Nucleus accumbens (tissue), 56 donors: ENCODE measurements around the gene SEMA6A.
"Not testable (repeated sequence)": the region's sequence is repeated elsewhere in the genome, so short reads cannot be mapped to it uniquely, and the experiment has no call there.

ENCODE experiments used
- DNase-seq, 56 donors: peaks; one replicate each; lab custom pipeline; 2025; lab: John Stamatoyannopoulos, UW

SEMA6A gene

DNA sequence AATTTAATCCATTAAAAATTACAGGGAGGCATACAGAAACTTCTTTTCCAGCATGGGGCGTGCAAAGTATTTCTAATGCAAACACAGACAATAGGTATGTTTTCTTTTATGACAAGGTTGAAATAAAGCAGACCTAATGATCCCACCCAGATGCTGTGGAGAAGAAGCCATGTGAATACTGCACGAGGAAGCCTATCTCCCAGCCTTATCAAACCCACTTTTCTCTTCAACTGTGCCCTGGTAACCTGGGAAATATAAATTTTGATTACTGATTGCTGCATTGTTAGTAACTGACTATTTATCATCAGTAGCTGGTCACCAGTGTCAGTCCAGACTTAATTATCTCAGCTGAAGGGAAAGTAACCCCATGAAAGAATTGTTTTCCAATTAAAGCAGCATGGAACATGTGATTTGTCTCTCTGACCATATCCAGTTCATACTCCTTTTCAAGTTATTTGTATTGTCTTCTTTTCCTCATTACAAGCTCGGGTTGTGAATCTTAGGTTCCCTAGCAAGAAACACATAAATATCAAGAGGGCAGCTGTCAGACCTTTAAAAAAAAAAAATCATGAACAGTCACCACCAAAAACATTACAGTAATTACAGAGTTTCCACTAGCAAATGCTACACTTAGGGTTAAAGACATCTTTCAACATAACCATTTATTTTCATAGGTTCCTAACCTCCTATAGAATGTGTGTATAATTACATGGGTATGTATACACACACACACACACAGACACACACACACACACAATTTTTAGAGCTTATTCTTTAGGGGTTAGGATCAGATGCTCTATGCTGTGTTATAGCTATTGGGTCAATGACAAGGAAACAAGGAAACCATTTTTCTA lies 50.3 kb downstream of the SEMA6A start:
- no peak for DNase-seq

DNA sequence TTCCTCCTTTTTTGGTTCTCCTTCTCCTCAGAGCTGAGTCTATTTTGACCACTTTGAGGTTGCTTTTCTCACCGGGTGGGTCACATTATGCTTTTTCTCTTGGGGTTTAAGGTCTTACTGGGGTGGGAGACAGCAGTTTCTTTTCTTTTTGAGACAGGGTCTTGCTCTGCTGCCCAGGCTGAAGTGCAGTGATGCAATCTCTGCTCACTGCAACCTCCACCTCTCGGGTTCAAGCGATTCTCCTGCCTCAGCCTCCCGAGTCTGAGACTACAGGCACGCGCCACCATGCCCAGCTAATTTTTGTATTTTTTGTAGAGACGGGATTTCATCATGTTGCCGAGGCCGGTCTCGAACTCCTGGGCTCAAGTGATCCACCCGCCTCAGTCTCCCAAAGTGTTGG lies 51.4 kb downstream of the SEMA6A start:
- not testable (repeated sequence) for DNase-seq

DNA sequence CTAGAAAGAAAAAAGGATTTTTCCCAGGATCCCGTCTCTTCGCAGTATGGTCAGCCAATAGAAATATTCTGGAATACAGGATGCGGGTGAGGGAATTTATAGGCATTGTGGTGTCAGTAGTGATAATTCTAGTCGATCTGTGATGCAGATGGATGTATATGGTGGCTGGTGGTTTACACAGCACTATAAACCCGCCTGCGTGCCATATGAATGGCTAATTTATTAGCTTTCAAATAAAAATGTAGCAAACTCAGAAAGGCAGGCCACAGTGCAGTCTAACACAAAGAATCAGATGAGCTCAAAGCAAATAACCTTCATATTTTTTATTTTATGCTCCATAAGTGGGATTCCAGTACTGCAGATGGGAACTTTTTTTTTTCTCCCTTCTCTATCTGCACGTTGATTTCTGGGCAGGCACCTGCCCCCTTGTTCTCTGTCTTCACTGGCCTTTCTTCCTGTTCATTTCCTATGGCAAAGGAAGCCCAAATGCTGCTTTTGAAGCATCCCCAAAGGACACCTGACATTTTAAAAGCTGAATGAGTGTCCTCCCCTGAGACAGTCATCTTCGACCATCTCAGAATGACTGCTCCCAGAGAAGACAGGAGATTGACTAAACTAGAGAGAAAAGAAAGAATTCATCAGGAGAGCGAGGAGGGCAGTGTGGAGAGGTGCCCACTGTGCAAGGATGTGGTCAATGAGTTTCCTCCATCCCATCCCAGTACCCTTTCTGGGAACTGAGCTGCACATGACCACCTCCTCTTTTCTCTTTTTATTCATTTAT lies 52.1 kb downstream of the SEMA6A start:
- DNase-seq, result no peak

DNA sequence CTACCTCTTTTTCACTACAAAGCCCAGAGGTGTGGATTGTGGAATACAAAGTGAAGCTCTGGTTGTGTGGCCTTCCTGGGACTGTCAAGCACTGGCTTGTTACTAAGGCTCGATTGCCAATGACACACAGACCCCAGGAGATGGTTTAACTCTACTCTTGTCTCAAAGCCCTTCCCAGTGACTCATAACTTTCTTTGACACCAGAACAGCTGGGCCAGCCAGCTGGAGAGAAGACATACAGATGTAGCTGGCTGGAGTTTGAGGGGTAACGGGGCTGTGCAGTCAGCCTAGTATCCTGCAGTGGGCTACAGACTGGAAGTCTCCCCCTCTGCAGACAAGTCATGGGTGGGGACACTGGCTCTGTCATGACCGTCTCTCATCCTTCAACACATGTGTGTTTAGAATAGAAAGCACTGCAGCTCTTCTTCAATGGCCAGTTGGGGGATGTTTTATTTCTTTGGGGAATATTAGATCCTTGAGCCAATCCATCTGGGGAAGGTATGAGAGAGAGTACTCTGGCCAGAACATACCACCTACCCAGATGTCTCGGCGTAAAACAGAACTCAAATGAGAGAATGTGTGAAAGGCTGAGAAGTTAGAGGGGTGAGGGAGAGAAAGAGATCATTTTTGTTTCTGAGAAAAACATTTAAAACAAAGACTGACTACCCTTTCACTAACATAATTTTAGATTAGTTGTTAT lies 53.3 kb downstream of the SEMA6A start:
- DNase-seq, result no peak

DNA sequence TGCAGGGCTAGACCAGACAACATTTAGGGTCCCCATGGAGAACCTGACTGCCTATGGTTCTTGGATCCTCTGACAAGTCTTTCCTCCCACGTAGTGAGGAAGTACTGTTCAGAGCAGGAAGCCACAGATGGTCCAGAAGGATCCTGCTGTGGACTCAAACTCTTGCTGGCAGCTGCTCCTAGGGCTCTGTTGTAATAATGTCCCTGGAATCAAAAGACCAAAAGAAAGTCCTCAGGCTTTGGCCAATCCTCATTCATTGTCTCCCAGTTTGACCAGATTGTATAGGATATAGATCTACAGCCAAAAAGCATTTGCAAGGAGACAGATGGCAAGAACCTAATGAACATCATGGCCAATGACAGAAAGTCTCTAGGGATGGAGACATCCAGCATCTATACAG lies 53.9 kb downstream of the SEMA6A start:
- DNase-seq, result no peak

DNA sequence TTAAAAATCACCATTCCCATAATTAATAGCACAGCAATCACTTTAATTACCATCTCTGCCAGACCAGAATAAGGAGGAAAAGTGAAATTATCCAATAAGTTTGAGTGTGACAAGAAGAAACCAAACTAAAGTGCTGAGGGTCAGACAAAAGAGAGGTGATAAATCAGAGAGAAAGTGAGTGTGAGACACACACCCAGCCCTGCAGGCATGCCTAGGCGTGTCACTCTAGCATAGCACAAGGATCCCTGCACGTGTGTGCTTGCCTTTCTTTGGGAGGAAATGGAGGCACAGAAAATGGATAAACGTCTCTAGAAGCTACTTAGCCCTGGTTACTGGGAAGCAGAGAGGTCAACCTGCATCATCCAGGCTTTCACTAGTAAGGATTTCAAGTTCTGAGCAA lies 56.2 kb downstream of the SEMA6A start:
- no peak for DNase-seq

DNA sequence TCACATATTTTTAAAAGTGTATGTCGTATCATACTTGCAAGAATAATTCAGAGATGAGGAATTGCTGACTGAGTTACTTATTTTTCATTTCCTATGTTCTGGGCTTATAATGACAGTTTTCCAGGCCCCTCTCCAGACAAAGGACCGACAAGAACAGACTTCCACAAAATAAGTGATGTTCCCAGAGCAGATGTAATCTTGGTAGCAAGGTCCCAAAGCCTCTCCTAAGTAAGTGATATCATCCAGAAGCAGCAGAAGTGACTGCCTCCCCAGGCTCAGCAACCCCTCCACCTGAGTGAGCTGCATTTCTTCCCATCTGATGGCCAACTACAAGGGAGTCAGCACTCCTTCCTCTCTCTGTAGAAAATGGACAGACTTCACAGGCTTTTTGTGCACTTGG lies 57.1 kb downstream of the SEMA6A start:
- no peak for DNase-seq

DNA sequence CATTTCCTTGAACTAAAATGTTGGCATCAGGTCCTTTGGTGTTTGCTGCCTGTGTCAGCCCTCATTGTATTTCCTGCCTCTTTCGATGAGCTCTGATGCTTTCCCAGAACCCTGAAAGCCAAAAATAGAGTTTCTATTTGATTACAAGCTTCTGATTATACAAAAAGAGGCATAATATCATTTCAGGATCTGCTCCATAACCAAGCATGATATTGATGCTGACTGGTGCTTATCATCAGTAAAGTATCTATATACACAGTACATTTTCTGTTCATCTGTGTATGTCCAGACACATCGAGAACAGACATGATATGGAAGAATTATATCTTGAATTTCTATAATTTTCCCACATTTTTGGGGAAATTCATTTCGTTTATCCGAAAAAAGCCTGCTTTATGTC lies 58.6 kb downstream of the SEMA6A start:
- DNase-seq, result no peak

DNA sequence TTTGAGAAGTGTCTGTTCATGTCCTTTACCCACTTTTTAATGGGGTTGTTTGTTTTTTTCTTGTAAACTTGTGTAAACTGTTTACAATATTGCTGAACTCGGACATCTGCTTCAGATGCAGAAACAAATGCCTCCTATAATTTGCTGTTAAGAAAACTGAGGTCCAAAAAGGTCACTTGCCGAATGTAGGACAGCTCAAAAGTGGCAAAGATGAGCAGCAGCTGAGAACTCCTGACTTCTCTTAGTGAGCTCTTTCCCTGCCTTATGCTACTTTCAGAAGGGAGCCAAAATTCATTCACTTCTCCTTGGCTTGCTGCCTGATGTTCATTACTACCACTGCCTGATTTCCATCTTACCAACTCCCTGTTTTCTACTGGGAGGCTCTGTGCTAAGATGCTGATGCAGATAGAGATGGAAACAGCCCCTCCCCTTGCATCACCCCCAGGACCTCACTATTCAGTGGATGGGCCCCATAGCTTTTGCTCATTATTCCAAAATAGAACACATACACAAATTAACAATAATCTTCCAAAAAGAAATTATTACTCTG lies 60.1 kb downstream of the SEMA6A start:
- no peak for DNase-seq

DNA sequence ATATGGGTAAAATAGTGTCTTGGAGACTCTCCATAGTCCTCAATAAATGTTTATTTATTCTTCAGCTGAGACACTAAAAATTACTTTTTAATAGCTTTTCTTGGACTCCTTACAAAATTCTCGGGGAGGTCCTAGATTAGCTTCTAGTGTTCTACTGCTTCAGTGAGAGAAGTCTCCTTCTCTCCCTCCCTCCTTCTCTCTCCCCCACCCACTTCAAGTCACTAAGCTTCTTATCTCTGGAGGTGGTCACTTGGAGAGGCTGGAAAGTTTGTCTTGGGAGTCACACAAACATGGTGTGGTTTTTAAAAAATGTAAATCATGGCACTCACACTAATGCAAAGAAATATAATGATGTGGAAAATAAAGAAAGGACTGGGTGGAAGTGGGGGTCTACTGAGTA lies 64.1 kb downstream of the SEMA6A start:
- DNase-seq, result no peak

DNA sequence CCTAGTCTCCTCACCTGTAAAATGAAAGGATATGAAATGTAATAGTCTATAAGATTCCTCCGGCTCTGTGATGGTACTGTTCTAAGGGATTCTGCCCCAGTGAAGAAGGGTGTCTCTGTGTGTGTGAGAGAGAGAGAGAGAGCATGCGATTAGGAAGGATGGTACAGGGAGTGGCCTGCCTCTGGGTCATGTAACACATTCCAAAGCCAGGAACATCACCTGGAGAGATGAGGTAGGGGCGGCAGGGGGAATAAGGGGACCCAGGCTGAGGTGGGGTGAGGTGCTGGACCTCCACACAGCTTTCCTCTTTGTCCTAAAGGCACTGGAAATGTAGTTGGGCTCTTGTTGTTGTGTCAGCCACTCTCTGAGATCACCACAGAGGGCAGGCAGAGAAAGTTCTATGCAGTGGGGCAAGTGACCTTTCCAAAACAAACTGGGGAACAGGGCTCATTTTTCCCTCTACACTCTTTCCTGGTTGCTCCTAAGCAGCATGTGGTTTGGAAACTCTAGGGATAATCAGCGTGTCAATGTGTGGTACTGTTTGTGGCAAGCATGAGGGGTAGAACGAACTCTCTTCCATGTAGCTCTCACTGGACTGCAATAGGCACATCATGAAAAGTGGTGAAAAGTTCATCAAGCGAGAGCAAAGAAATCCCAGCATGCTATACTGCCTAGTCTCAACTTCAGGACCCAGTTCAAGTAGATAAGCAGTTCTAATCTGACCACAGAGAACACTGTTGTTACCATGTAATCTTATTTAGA lies 65.0 kb downstream of the SEMA6A start:
- no peak for DNase-seq

DNA sequence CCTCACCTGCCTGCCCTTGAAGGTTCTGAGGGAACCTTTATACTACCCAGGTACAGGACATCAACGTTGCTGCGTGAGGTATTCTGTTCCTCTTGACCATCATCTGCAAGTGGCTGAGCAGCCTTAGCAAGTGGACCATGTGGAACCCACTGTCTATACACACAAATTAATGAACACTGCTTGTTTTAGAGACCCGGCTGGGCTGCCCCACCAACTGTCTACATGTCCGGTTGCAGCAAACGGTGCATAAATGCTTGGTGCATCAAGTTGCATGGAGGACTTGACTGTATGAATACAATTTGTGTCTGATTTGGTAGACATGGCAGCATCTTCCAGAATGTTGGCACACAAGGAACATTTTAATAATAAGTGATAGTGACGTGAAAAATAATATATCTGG lies 65.8 kb downstream of the SEMA6A start:
- DNase-seq, result no peak

DNA sequence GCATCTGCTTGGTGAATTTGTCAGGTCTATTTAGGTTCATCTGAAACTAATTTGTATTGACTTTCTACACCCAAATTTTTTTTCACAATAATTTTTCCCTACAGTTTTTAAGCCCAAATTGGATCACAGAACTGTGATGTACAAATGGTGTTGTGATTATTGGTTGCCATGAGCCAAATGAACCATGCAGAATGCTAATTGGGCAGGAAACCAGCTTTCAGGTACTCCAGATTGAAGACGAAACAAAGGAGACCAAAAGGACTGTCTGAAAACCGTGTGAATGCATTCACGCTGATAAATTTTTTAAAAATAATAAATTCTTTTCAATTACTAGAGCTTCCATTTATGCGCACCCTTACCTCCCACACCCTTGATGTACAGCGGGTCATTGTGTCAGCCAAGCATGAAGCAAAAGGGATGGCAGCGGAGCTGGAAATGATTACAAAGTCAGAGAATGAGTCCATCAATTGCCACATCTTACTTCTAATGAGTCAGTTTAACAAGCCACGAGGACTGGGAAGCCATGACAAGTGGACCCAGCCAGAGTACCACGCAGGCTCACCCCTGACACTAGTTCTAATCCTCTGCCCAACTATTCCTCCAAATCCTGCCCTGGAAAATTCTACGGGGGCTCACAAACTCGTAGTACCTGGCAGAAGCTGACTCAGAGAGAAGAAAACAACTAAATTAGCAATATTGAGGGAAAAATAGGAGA lies 66.5 kb downstream of the SEMA6A start:
- no peak for DNase-seq

DNA sequence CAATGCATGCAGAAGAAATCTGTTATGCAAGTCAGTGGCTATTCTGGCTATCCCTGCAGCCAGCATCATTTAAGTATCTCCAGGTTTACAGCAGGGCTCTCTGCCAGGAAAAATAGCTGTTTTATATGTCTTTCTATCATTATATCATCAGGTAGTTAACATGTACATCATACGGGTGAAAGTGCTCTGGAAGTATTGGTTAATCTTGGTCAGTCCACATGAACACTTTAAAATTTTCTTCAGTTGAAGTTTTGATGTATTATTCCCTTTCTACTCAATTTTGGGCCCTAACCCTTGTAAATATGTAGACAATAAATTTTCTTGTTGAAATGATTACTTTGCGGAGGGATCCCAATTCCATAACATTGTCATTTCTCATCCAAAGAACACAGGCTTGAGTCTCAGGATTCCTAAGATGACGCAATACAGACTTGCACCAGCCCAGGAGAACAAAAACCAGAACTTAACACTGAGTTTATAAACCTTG lies 67.5 kb downstream of the SEMA6A start:
- DNase-seq, result no peak

DNA sequence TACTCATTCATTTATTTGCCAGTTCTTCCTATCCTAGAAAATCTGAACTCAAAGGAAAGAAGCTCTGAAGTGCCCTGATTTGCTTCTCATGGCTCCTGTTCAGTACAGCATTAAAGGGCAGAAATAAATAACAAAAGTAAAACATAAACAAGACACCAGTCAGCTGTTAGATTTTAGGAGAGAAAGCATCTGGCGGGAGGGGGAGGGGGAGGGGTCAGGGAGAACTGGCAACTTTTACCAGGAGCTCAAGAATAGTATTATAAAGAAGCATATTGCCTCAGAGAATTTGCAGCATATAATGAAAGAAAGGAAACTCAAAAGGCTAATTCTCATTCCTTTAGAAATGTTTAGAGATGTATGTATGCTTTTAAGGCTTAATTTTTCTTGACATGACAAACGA lies 68.1 kb downstream of the SEMA6A start:
- no peak for DNase-seq

DNA sequence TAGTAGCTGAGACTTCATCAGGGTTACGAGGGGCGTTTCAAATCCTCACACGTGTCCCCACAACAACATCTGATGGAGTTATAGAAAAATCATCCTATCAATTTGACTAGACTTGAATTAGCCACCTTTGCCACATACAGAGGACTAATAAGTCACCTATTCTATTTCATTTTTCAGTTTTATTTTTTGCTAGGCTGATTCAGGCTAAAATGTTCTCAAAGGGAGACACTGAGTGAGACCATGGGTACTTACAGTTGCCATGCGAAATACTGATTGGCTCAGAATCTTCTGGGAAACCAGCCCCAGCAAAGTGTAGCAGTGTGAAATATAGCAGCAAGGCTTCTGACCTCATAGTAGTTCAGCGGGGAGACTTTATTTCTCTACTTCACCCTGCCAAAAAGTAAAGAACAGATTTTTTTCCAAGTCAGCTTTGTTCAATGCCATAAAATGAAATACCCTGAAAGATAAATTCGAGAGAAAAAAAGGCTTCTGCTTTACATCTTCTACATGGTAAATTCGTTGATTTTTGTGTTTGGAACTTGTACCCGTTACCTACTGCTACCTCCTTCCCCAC lies 69.9 kb downstream of the SEMA6A start:
- no peak for DNase-seq

DNA sequence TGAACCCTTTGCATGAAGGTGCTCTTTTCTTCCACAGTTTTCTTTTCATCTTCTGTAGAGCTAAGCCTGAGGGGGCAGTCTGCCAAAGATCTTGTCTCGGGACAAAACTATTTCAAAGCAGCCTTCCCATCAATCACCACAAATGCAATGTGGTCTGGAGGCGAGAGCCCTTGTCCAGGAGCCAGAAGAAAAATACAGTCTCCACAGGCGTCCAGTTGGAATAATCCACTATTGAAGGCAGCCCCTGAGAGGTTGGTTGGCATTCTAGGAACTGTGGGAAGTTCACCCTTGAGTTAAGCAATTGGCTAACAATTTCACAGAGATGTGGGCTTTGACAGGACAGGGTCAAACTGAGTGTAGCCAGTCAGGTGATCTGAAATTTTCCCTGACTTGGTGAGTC lies 72.0 kb downstream of the SEMA6A start:
- DNase-seq, result peak in 10 of 56 donors; percentile 5 to 51 (median 20)

DNA sequence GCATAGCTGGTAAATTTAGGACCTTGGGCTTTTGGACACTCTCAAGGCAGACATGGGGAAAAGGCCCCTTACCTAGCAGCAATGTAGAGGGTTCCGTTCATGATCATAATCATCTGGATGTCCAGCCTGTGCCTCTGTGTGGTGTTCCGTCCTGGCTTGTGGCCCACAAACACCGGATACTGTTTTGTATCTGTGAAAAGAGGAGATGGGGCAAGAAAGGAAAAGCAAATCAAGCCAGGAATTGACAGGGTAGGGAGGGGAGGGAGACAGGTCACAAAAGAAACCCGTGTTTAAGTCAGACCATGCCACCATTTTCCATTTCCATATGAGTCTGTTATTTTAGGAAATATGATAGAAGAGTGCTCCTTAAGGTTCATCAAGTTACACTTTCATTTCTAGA lies 72.5 kb downstream of the SEMA6A start:
- DNase-seq, result no peak

DNA sequence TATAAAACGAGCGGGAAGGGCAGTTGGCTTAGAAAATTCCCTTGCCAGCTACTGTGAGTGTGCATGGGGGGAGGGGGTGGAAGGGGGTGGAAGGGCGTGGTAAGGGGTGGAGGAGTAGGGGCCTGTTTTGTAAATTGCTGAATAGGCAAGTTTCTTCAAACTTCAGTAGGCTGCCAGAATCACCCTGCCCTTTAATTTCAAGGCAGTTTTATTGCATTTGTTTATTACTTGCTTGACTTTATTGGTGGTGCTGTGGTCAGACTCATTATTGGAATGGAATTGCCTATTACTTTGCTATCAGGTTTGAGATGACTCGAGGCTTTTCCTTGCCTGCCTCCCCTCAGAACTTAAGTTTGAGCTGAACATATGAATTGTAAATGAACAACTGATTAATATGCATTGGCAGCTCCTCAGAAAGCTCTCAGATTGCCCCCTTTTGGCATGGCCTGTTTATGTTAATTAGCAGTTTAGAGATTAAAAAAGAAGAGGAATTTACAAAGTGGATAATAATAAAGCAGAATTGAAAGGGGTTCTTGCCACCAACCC lies 76.0 kb downstream of the SEMA6A start:
- peak in 2 of 56 donors; percentile 6 to 34 for DNase-seq
